ENCODE results near the gene SCN4B. TPM values are rescaled to one million over a fixed set of nuclear protein-coding genes. Genes with fewer than 3 reads are reported as not detected.

SCN4B gene
- total RNA-seq, 1 donor from 2014 or later: 2.9 TPM

DNA sequence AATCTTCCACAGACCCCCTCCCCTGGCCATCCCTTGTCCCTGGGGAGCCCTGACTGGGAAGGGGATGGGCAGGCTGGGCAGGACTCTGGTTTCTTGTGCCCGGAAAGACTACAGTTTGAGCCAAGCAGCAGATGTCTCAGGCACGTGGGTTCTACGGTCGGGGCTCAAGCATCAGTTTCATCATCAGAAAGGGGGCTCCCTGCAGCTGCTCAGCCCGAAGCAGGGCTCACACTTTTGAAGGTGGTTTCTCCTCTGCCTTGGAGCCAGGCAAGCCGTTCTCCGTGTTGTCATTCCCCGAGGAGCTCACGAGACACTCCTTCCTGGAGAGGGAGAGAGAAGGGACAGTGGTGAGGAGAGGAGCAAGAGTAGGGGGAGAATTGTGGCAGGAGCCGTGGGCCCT is 15.8 kb downstream of the SCN4B start:
- Mint-ChIP-seq H3K9me3 (ENCODE audit: unreplicated experiment) (peaks cover 4% of the 10 kb centered on the region), H3K27ac (ENCODE audit: unreplicated experiment) (no peak overlapping the region), H3K4me3 (ENCODE audit: unreplicated experiment) (no peak overlapping the region), H3K27me3 (ENCODE audit: unreplicated experiment) (no peaks in the 10 kb centered on the region), H3K4me1 (ENCODE audit: low read depth, unreplicated experiment) (peaks cover 8% of the 10 kb centered on the region), H3K36me3 (ENCODE audit: unreplicated experiment) (no peaks in the 10 kb centered on the region)
- no peak for TF ChIP-seq CTCF (IDR thresholded peaks at IDR 0.05; ENCODE audit: partially characterized antibody, unreplicated experiment)
- DNase-seq: no peak

- peaks cover 4% of the 10 kb centered on the region for H3K9me3 Mint-ChIP-seq (ENCODE audit: unreplicated experiment)
- no peak for DNase-seq
- no peaks in the 10 kb centered on the region for H3K27me3 Mint-ChIP-seq (ENCODE audit: unreplicated experiment)
- no peak overlapping the region for H3K4me3 Mint-ChIP-seq (ENCODE audit: unreplicated experiment)
- no peaks in the 10 kb centered on the region for H3K36me3 Mint-ChIP-seq (ENCODE audit: unreplicated experiment)
- TF ChIP-seq CTCF (IDR thresholded peaks at IDR 0.05; ENCODE audit: partially characterized antibody, unreplicated experiment): no peak
- H3K4me1 Mint-ChIP-seq (ENCODE audit: low read depth, unreplicated experiment): peaks cover 7% of the 10 kb centered on the region
- H3K27ac Mint-ChIP-seq (ENCODE audit: unreplicated experiment): no peak overlapping the region
Observed at GRCh38 chr11:118136341-118136740, 16.3 kb downstream of the SCN4B start.

GRCh38 chr11:118135796-118136165 is 16.8 kb downstream of the SCN4B start:
- H3K9me3 Mint-ChIP-seq (ENCODE audit: unreplicated experiment): peaks cover 4% of the 10 kb centered on the region
- peaks cover 10% of the 10 kb centered on the region for H3K4me1 Mint-ChIP-seq (ENCODE audit: low read depth, unreplicated experiment)
- no peak for DNase-seq
- H3K4me3 Mint-ChIP-seq (ENCODE audit: unreplicated experiment): no peak overlapping the region
- no peaks in the 10 kb centered on the region for H3K36me3 Mint-ChIP-seq (ENCODE audit: unreplicated experiment)
- H3K27ac Mint-ChIP-seq (ENCODE audit: unreplicated experiment): no peak overlapping the region
- H3K27me3 Mint-ChIP-seq (ENCODE audit: unreplicated experiment): no peaks in the 10 kb centered on the region
- TF ChIP-seq CTCF (IDR thresholded peaks at IDR 0.05; ENCODE audit: partially characterized antibody, unreplicated experiment): no peak

DNA sequence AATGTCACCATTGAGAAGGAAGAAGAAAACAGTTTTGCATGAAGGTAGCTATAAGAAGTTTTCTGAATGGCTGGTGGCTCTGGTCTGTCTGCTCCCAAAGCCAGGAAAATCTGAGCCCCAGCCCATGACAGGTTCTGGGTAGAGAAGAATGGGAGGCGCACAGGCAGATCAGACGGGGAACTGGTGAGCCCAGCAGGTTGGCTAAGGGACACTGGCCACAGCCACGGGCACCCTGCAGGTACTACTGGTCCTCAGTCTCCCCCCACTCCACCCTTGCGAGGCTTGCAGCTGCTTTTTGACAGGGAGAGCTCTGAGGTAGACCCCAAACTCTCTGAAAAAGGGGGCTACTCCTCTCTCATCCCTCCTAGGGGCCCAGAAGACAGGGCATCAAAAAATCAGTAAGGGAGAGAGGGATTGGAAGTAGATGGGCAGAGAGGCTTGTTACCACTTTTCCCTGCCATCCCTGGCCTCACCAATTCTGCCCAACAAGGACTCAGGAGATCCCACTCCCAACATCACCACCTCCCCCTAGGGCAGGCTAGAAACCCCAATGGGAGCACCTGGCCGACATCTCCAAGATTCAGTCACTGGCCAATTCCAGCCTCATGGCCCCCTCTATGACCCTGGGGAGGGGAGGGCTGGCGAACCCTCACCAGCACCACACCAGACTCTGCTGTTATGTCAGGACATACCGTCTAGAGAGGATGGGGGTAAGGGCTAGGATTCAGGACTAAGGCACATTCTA is 17.4 kb downstream of the SCN4B start:
- H3K27ac Mint-ChIP-seq (ENCODE audit: unreplicated experiment): no peak overlapping the region
- peaks cover 10% of the 10 kb centered on the region for H3K4me1 Mint-ChIP-seq (ENCODE audit: low read depth, unreplicated experiment)
- peaks cover 4% of the 10 kb centered on the region for H3K9me3 Mint-ChIP-seq (ENCODE audit: unreplicated experiment)
- no peak for TF ChIP-seq CTCF (IDR thresholded peaks at IDR 0.05; ENCODE audit: partially characterized antibody, unreplicated experiment)
- DNase-seq: no peak
- no peaks in the 10 kb centered on the region for H3K27me3 Mint-ChIP-seq (ENCODE audit: unreplicated experiment)
- H3K4me3 Mint-ChIP-seq (ENCODE audit: unreplicated experiment): no peak overlapping the region
- no peaks in the 10 kb centered on the region for H3K36me3 Mint-ChIP-seq (ENCODE audit: unreplicated experiment)

DNA sequence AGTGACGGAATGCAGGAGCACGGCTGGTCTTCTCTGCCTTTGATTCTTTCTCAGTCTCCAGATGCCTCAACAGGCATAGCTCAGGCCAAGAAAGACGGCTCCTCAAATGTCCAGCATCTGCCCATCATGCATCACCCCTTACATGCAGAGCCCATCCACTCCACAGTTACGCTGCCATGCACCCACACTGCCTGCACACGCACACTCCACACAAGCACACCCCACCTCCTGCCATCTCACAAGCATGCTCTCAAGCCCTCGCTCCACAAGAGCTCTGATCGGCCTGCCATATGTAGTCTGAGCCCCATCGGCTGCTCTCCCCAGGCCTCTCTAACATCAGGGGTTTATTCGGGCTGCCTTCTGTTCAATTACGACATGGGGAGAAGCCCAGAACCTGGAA is 18.8 kb downstream of the SCN4B start:
- Mint-ChIP-seq H3K9me3 (ENCODE audit: unreplicated experiment) (peaks cover 2% of the 10 kb centered on the region), H3K27ac (ENCODE audit: unreplicated experiment) (no peak overlapping the region), H3K27me3 (ENCODE audit: unreplicated experiment) (no peaks in the 10 kb centered on the region), H3K4me1 (ENCODE audit: low read depth, unreplicated experiment) (peaks cover 5% of the 10 kb centered on the region), H3K4me3 (ENCODE audit: unreplicated experiment) (no peak overlapping the region), H3K36me3 (ENCODE audit: unreplicated experiment) (no peaks in the 10 kb centered on the region)
- no peak for TF ChIP-seq CTCF (IDR thresholded peaks at IDR 0.05; ENCODE audit: partially characterized antibody, unreplicated experiment)
- DNase-seq: no peak

All from glutamatergic neuron (in vitro differentiated cells).